Hippocampal formation (tissue), 2 donors: ENCODE data around the gene KANK2.
"Not testable (repeated sequence)": the region's sequence is repeated elsewhere in the genome, so short reads cannot be mapped to it uniquely, and the experiment has no call there.

Source experiments
- DNase-seq, 2 donors: peaks; one replicate each; lab custom pipeline; 2025; lab: John Stamatoyannopoulos, UW

KANK2 gene

GRCh38 chr19:11140023-11140538 lies 57.3 kb downstream of the KANK2 start:
- DNase-seq = not testable (repeated sequence)

DNA sequence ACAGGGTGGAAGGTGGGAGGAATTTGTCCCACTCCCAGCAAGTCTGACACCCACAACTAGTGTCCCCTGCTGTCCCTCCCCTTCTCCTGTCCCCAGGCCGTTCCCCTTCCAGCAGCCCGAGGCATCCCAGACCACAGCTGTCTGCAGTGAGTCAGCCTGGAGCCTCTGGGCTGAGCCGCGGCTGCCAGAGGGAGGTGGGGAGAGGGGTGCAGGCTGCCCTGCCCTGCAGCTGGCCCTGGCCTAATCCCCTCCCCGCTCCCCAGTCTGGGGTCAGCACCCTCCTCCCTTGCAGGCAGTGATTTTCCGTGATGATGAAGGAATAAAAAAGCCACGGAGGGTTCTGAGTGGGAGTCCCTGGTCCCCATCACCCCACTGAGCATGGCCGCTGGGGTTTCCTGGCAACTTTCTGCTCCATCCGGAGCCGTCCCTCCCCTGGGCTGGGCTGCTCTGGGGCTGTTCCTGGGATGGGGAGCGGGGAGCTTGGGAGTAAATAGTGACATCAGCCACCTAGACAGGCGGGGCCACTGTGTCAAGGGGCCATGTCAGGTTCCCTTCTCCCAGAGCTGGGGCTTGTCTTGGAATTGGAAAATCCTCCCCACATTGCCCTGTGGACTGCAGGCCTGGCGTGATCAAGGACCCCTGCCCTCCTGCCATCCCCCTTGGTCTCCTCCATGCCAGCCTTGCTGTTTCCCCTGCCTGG lies 58.6 kb downstream of the KANK2 start:
- peak in 1 of 2 donors; percentile 21 for DNase-seq

GRCh38 chr19:11137542-11138384 lies 59.6 kb downstream of the KANK2 start:
- DNase-seq = peak; percentile 50 to 60

DNA sequence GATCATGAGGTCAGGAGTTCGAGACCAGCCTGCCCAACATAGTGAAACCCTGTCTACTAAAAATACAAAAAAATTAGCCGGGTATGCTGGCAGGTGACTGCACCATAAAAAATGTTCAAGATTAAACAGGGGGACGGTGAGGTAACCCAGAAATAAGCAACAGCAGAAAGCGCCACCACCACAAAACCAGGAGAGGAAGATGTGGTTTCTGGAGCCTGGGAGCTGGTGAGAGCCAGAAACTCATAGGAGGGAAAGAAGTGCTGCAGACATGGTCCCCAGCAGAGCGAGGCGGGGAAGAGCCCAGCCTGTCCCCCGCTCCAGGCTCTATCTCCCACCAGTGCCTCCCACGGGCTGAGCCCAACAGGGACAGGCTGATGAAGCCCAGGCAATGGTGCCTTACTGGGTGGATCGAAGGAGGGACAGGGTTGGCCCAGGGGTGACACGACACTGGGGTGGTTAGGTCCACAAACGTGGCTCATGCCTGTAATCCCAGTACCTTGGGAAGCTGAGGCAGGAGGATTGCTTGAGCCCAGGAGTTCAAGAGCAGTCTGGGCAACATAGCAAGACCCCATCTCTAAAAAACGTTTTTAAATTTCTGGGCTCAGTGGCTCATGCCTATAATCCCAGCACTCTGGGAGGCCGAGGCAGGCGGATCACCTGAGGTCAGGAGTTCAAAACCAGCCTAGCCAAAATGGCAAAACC lies 60.8 kb downstream of the KANK2 start:
- no peak for DNase-seq

DNA sequence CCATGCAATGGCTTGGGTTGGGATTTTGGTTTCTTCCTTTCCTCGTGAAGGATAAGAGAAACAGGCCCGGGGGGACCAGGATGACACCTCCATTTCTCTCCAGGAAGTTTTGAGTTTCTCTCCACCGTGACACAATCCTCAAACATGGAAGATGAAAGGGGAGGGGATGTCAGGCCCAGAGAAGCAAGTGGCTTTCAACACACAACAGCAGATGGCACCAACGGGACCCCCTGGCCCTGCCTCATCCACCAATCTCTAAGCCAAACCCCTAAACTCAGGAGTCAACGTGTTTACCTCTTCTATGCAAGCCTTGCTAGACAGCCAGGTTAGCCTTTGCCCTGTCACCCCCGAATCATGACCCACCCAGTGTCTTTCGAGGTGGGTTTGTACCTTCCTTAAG lies 65.9 kb downstream of the KANK2 start:
- DNase-seq = no peak

- peak; percentile 27 to 56 for DNase-seq
Observed at GRCh38 chr19:11130824-11131455, 66.4 kb downstream of the KANK2 start.

DNA sequence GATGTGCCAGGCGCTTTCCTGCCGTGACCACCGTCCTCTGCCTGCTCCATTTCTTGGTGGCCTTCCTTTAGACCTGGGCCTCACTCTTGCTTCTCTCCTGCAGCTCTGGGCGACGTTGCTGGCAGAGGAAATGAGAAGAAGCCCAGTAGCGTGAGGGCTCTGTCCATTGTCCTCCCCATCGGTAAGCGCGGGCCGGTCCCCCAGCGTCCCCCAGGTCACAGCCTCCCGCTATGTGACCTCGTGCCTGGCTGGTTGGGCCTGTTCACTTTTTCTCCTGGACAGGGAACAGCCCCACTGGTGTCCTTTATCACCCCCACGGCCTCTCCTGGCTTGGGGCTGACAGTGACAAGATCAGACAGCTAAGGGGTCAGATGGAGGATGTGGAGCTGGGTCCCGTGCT lies 69.4 kb downstream of the KANK2 start:
- DNase-seq = no peak

DNA sequence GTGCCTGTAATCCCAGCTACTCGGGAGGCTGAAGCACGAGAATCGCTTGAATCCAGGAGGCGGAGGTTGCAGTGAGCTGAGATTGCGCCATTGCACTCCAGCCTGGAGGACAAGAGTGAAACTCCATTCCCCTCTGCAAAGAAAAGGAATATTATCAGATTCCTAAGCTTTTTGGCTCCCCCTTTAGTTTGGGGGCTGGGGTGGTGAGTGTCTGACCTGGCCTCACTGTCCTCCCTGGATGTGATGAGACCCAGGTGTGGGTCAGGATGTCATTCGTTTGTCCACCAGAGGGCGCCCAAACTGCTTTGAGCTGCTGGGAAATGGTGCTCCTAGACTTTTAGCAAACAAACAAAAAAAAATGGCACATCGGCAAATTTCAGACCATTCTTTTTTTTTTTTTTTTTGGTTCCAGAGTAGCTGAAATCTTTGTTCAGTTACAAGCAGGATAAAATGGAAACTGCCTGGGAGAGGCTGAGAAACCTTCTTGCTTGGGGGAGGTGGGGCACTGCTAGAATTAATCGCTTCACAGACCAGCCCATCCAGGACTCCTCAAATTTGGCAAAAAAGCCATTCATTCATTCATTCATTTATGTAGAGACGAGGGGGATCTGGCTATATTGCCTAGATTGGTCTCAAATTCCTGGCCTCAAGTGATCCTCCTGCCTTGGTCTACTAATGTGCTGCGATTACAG lies 71.2 kb downstream of the KANK2 start:
- DNase-seq = peak; percentile 3 to 54

DNA sequence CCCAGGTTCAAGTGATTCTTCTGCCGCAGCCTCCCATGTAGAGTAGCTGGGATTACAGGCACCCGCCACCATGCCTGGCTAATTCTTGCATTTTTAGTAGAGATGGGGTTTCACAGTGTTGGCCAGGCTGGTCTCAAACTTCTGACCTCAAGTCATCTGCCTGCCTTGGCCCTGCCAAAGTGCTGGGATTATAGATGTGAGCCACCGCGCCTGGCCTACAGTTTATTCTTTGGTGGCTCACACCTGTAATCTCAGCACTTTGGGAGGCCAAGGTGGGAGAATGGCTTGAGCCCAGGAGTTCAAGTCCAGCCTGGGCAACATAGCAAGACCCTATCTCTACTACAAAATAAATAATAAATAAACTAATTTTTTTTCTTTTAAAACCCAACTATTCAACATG lies 73.2 kb downstream of the KANK2 start:
- DNase-seq = not testable (repeated sequence)

DNA sequence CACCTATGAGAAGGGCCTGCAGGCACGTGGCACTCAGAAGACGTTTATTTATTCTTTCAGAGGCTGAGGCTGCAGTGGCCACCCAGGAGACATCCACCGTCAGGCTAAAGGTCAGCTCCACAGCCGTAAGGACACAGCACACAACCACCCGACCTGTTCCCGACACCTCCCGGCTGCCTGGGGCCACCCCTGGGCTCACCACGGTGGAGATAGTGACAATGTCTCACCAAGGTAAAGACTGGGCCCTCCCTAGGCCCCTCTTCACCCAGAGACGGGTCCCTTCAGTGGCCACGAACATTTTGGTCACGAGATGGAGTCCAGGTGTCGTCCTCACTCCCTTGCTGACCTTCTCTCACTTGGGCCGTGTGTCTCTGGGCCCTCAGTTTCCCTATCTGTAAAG lies 74.2 kb downstream of the KANK2 start:
- no peak for DNase-seq

- DNase-seq = not testable (repeated sequence)
Observed at GRCh38 chr19:11121963-11122362, 75.4 kb downstream of the KANK2 start.

DNA sequence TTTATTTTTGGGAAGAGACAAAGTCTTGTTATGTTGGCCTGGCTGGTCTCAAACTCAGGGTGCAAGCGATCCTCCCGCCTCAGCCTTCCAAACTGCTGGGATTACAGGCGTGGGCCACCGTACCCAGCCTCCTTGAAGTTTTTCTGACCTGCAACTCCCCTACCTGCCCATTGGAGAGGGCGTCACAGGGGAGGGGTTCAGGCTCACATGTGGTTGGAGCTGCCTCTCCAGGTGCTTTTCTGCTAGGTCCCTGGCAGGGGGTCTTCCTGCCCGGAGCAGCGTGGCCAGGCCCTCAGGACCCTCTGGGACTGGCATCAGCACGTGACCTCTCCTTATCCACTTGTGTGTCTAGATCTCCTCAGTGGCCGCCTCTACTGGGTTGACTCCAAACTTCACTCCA lies 80.8 kb downstream of the KANK2 start:
- DNase-seq = no peak

DNA sequence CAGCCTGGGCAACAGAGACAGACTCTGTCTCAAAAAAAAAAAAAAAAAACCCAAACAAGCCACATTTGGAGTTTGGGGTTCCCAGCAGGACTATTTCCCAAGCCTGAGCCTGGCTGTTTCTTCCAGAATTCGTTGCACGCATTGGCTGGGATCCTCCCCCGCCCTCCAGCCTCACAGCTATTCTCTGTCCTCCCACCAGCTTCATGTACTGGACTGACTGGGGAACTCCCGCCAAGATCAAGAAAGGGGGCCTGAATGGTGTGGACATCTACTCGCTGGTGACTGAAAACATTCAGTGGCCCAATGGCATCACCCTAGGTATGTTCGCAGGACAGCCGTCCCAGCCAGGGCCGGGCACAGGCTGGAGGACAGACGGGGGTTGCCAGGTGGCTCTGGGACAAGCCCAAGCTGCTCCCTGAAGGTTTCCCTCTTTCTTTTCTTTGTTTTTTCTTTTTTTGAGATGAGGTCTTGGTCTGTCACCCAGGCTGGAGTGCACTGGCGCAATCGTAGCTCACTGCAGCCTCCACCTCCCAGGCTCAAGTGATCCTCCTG lies 81.4 kb downstream of the KANK2 start:
- no peak for DNase-seq

DNA sequence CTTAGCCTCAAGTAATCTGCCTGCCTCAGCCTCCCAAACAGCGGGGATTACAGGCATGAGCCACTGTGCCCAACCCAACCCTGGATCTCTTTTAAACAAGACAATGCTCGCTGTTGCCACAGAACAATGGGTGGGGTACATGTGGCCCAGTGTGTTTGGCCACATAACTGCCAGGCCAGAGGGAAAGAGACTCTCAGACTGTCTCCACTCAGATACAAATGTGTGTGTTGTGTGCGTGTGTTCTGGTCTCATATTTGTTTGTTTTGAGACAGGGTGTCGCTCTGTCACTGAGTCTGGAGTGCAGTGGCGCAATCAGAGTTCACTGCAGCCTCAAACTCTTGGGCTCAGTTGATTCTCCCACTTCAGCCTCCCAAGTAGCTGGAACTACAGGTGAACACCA lies 82.3 kb downstream of the KANK2 start:
- DNase-seq = no peak
